ENCODE results near the gene URB1. TPM values are rescaled to one million over a fixed set of nuclear protein-coding genes. Genes with fewer than 3 reads are reported as not detected.

URB1 gene
- total RNA-seq, 4 donors from 2014 or later, result 6.4 to 8.7 (median 7.3) TPM

DNA sequence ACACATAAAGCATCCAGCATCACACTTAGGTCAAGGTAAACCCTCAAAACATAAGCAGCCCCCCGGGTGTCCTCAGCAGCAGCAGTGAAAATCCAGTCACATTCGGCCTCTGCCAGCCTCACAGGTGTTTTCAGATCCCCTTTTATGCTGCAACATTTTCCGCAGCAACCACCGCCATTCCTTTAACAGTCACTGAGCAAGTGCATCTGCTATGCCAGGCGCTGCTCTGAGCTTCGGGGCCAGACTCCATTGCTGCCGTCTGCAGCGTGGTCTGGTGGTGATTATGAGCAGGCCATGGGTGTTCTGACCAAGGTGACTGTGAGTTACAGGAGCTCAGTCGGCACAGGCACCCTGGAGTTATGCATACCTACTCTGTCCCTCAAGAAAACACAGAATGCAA, 4.5 kb downstream of the URB1 start:
- no peak overlapping the region for H3K4me3 ChIP-seq
- H3K27me3 ChIP-seq, result no peaks in the 10 kb centered on the region
- H3K4me1 ChIP-seq, result peaks cover 0 to 14% (median 12%) of the 10 kb centered on the region in 4 donors
- in situ Hi-C loops (cut with MboI; ENCODE audit: low pct_ligation_motif_present in 1 of 4, low pct_unique_long_range_greater_than_20kb in 1 of 4, low sequenced_read_pairs in 3 of 4), result no loop called here
- intact Hi-C loops (cut with DNase I; ENCODE audit: low total_unique reads), result no loop called here
- H3K36me3 ChIP-seq, result peaks cover 0 to 12% (median 2%) of the 10 kb centered on the region in 4 donors
- no peak overlapping the region for H3K27ac ChIP-seq
- no peak for DNase-seq
- no peaks in the 10 kb centered on the region for H3K9me3 ChIP-seq
- 80 to 89% methylated on average over 1 to 9 of the region's 9 CpGs for WGBS, 2 donors (ENCODE audit: low coverage in 1 of 2)
- TF ChIP-seq POLR2AphosphoS5 (IDR thresholded peaks at IDR 0.05), result no peak
- no peak for TF ChIP-seq EP300 (IDR thresholded peaks at IDR 0.05; ENCODE audit: low read depth)
- TF ChIP-seq POLR2A (IDR thresholded peaks at IDR 0.05), result no peak
- TF ChIP-seq, protein P1, sequence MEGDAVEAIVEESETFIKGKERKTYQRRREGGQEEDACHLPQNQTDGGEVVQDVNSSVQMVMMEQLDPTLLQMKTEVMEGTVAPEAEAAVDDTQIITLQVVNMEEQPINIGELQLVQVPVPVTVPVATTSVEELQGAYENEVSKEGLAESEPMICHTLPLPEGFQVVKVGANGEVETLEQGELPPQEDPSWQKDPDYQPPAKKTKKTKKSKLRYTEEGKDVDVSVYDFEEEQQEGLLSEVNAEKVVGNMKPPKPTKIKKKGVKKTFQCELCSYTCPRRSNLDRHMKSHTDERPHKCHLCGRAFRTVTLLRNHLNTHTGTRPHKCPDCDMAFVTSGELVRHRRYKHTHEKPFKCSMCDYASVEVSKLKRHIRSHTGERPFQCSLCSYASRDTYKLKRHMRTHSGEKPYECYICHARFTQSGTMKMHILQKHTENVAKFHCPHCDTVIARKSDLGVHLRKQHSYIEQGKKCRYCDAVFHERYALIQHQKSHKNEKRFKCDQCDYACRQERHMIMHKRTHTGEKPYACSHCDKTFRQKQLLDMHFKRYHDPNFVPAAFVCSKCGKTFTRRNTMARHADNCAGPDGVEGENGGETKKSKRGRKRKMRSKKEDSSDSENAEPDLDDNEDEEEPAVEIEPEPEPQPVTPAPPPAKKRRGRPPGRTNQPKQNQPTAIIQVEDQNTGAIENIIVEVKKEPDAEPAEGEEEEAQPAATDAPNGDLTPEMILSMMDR (IDR thresholded peaks at IDR 0.05), result no peak

DNA sequence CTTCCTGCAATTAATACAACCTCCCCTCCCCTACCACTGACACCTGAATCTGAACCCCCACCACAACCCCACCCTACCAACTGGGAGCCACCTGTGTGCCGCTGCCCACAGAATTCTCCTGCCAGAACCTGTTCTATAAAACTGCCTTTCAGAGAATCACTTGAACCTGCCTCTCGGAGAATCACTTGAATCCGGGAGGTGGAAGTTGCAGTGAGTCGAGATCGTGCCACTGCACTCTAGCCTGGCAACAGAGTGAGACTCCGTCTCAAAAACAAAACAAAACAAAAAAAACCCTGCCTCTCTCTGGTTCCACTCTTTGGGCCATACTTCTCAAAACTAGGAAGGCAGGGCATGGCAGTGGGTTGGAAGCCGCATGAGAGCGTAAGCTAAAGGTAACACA, 5.7 kb downstream of the URB1 start:
- peaks cover 0 to 19% (median 4%) of the 10 kb centered on the region in 4 donors for H3K36me3 ChIP-seq
- H3K27me3 ChIP-seq, result no peaks in the 10 kb centered on the region
- no peak for DNase-seq
- intact Hi-C loops (cut with DNase I; ENCODE audit: low total_unique reads) (no loop called here), in situ Hi-C loops (cut with MboI; ENCODE audit: low pct_ligation_motif_present in 1 of 4, low pct_unique_long_range_greater_than_20kb in 1 of 4, low sequenced_read_pairs in 3 of 4) (no loop called here)
- peaks cover 0 to 10% (median 10%) of the 10 kb centered on the region in 4 donors for H3K4me1 ChIP-seq
- no peak for TF ChIP-seq POLR2AphosphoS5 (IDR thresholded peaks at IDR 0.05)
- no peak for TF ChIP-seq POLR2A (IDR thresholded peaks at IDR 0.05)
- TF ChIP-seq EP300 (IDR thresholded peaks at IDR 0.05; ENCODE audit: low read depth), result no peak
- TF ChIP-seq, protein P1 (IDR thresholded peaks at IDR 0.05), result no peak
- no peak overlapping the region for H3K4me3 ChIP-seq
- WGBS, 2 donors (ENCODE audit: low coverage in 1 of 2), result 94% methylated on average over 3 to 8 of the region's 8 CpGs
- no peak overlapping the region for H3K27ac ChIP-seq
- H3K9me3 ChIP-seq, result no peaks in the 10 kb centered on the region

DNA sequence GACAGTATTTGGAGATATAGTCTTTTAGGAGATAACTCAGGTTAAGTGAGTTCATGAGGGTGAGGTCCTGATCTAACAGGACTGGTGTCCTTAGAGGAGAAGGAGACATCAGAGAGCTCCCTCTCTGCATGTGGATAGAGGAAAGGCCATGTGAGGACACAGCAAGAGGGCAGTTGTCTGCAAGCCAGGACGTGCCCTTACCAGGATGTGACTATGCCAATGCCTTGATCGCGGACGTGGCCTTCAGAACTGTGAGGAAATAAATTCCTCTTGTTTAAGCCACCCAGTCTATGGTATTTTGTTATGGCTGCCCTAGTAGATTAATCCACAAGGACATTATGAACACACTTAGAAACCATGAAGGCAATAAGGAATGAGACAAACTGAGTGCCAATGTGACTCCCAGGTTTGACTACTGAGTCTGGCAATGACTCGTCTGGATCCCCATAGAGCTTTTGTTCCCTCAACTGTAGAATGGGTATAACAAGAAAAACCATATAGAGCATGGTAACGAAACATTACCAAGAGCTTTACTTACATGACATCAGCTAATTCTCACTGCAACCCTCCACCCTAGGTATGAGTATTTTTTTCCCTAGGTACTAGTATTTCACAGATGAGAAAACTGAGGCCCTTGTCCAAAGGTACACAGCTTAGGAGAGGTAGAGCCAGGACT, 6.5 kb downstream of the URB1 start:
- WGBS, 2 donors (ENCODE audit: low coverage in 1 of 2), result 68 to 77% methylated on average over 4 to 6 of the region's 6 CpGs
- intact Hi-C loops (cut with DNase I; ENCODE audit: low total_unique reads), result no loop called here
- H3K36me3 ChIP-seq, result peaks cover 0 to 19% (median 4%) of the 10 kb centered on the region in 4 donors
- H3K4me3 ChIP-seq, result no peak overlapping the region
- peaks cover 0 to 5% (median 2%) of the 10 kb centered on the region in 4 donors for H3K4me1 ChIP-seq
- H3K27ac ChIP-seq, result no peak overlapping the region
- TF ChIP-seq, protein P1 (IDR thresholded peaks at IDR 0.05), result no peak
- TF ChIP-seq POLR2AphosphoS5 (IDR thresholded peaks at IDR 0.05) (no peak), EP300 (IDR thresholded peaks at IDR 0.05; ENCODE audit: low read depth) (no peak), POLR2A (IDR thresholded peaks at IDR 0.05) (no peak)
- H3K27me3 ChIP-seq, result no peaks in the 10 kb centered on the region
- no peaks in the 10 kb centered on the region for H3K9me3 ChIP-seq
- in situ Hi-C loops (cut with MboI; ENCODE audit: low pct_ligation_motif_present in 1 of 4, low pct_unique_long_range_greater_than_20kb in 1 of 4, low sequenced_read_pairs in 3 of 4), result no loop called here
- DNase-seq, result no peak

DNA sequence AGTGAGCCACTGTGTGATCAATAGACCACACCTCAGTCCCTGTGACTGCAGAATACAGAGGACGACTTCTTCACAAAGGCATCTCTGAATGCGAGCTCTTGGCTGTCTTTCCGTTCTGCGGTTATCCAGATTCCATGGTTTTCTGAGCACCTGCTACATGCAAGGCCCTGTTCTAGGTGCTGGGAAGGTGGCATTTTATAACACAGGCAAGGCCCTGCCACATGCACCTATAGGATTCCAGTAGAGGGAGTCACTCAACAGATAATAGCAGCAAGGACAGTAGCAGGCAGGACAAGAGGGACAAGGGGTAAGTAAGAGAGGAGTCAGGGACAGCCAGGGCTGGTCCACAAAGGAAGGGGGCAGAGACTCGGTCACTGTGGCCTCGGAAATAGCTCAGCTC, 9.0 kb downstream of the URB1 start:
- peaks cover 0 to 24% (median 4%) of the 10 kb centered on the region in 4 donors for H3K36me3 ChIP-seq
- 93 to 100% methylated on average over 3 to 6 of the region's 6 CpGs for WGBS, 2 donors (ENCODE audit: low coverage in 1 of 2)
- no peak for DNase-seq
- no peaks in the 10 kb centered on the region for H3K9me3 ChIP-seq
- intact Hi-C loops (cut with DNase I; ENCODE audit: low total_unique reads) (no loop called here), in situ Hi-C loops (cut with MboI; ENCODE audit: low pct_ligation_motif_present in 1 of 4, low pct_unique_long_range_greater_than_20kb in 1 of 4, low sequenced_read_pairs in 3 of 4) (no loop called here)
- H3K27me3 ChIP-seq, result no peaks in the 10 kb centered on the region
- no peak overlapping the region for H3K27ac ChIP-seq
- TF ChIP-seq, protein P1 (IDR thresholded peaks at IDR 0.05), result no peak
- no peak for TF ChIP-seq POLR2AphosphoS5 (IDR thresholded peaks at IDR 0.05)
- TF ChIP-seq EP300 (IDR thresholded peaks at IDR 0.05; ENCODE audit: low read depth), result no peak
- TF ChIP-seq POLR2A (IDR thresholded peaks at IDR 0.05), result no peak
- no peaks in the 10 kb centered on the region for H3K4me1 ChIP-seq
- no peak overlapping the region for H3K4me3 ChIP-seq

All from transverse colon (tissue), 4 donors.